SU-DHL-6 (cell line): ENCODE results near the gene CHMP5.
A peak's percentile ranks its signal among the peaks of the same experiment; 100 is the strongest.

Experiments used
- H2AFZ ChIP-seq: fragments of 200-600 bp; sonication (generic); 2 replicates; pipeline ENCODE4 v1.6.1; 2014; ENCODE audit warnings: low read depth, mild to moderate bottlenecking, moderate library complexity, mixed read lengths, antibody characterized with exemption, low read length; ENCODE audit not compliant: severe bottlenecking
- H3F3A ChIP-seq: fragments of 200-600 bp; shearing (Covaris generic); 2 replicates; pipeline ENCODE4 v1.6.0; 2016; ENCODE audit warnings: antibody characterized with exemption, mild to moderate bottlenecking; ENCODE audit not compliant: insufficient read depth
- H3K27ac ChIP-seq: fragments of 200-600 bp; sonication (generic); 2 replicates; pipeline ENCODE4 v1.5.1; 2016; ENCODE audit warnings: low read depth, mild to moderate bottlenecking, low read length, moderate library complexity, mixed read lengths
- H3K27me3 ChIP-seq: fragments of 200-600 bp; sonication (generic), shearing (Covaris generic); 2 replicates; pipeline ENCODE4 v1.6.0; 2014; ENCODE audit warnings: mild to moderate bottlenecking, low read length
- H3K36me3 ChIP-seq: fragments of 200-600 bp; sonication (generic); 2 replicates; pipeline ENCODE4 v1.6.1; 2014; ENCODE audit warnings: mild to moderate bottlenecking, low read length, mixed read lengths
- H3K4me2 ChIP-seq: fragments of 300-600, 200-600 bp; shearing (Covaris generic), sonication (generic); 2 replicates; pipeline ENCODE4 v1.6.0; 2014; ENCODE audit warnings: low read length, low read depth, mild to moderate bottlenecking; ENCODE audit not compliant: poor library complexity, severe bottlenecking
- H3K4me3 ChIP-seq: fragments of 200-600 bp; sonication (generic); 2 replicates; pipeline ENCODE4 v1.5.1; 2014; ENCODE audit warnings: antibody characterized with exemption, low read length, mild to moderate bottlenecking, mixed read lengths; ENCODE audit not compliant: insufficient read depth, poor library complexity, severe bottlenecking
- H3K79me2 ChIP-seq: fragments of 200-600 bp; sonication (generic); 2 replicates; pipeline ENCODE4 v1.6.1; 2014; ENCODE audit warnings: mild to moderate bottlenecking, low read length, moderate library complexity; ENCODE audit not compliant: insufficient read depth
- H3K9ac ChIP-seq: fragments of 200-600 bp; sonication (generic); 2 replicates; pipeline ENCODE4 v1.7.0; 2014; ENCODE audit warnings: mild to moderate bottlenecking, low read length
- H3K9me2 ChIP-seq: fragments of 200-600 bp; sonication (generic); replicated peaks from 2 replicates; pipeline ENCODE4 v1.6.1; 2014; ENCODE audit warnings: low read length; ENCODE audit not compliant: insufficient read depth
- H3K9me3 ChIP-seq: fragments of 200-600 bp; sonication (generic); 2 replicates; pipeline ENCODE4 v1.6.1; 2014; ENCODE audit warnings: low read length, mixed read lengths; ENCODE audit not compliant: insufficient read depth
- H4K20me1 ChIP-seq: fragments of 200-600 bp; sonication (generic); 2 replicates; pipeline ENCODE4 v1.6.1; 2014; ENCODE audit warnings: low read depth, mild to moderate bottlenecking, antibody characterized with exemption, low read length, moderate library complexity, mixed read lengths
- EZH2phosphoT487 ChIP-seq: fragments of 200-600 bp; sonication (generic), shearing (Covaris generic); conservative IDR thresholded peaks from 2 replicates; pipeline ENCODE4 v1.6.1; 2018; ENCODE audit warnings: mild to moderate bottlenecking, antibody characterized with exemption, low read length, moderate library complexity, mixed read lengths
- TF ChIP-seq, protein P1 (sequence below): fragments of 200-600 bp; sonication (generic); IDR thresholded peaks from one replicate; pipeline ENCODE4 v1.5.1; 2017; ENCODE audit warnings: antibody characterized with exemption, mild to moderate bottlenecking, low read length, moderate library complexity; ENCODE audit not compliant: insufficient read depth, poor library complexity, severe bottlenecking

CHMP5 gene

DNA sequence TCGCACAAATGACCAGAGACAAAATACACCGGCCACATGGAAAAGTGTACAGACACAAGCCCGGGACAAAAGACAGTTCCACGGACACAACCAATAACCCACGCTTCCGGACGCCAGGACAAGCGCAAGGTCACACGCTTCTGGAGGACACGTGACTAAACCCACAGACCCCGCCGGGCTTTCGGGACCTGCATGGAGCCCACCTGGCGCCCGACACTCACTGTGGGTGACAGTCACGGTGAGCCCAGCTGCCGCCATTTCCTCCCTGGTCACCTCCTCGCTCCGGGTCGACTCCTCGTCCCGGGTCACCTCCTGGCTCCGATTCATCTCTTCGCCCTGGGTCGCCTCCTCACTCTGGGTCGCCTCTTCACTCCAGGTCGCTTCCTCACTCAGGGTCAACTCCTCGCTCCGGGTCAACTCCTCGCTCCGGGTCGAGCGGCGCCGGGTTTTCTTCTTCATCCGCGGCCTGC is 811 bp upstream of the CHMP5 start:
- Histone ChIP-seq H4K20me1 (no peaks in the 10 kb centered on the region), H3K27ac (peak overlapping the region; percentile 56), H3K4me3 (peak overlapping the region; percentile 80), H3K36me3 (peaks cover 25% of the 10 kb centered on the region), H3K27me3 (no peaks in the 10 kb centered on the region), H3K9ac (peak overlapping the region; percentile 91), H3K9me2 (no peaks in the 10 kb centered on the region), H3K4me2 (peak overlapping the region; percentile 69), H3K79me2 (peaks cover 29% of the 10 kb centered on the region), H3F3A (peaks cover 11% of the 10 kb centered on the region; the same call in 1 of the 2 replicates), H3K9me3 (no peaks in the 10 kb centered on the region), H2AFZ (peak overlapping the region; percentile 81)
- TF ChIP-seq, protein P1, sequence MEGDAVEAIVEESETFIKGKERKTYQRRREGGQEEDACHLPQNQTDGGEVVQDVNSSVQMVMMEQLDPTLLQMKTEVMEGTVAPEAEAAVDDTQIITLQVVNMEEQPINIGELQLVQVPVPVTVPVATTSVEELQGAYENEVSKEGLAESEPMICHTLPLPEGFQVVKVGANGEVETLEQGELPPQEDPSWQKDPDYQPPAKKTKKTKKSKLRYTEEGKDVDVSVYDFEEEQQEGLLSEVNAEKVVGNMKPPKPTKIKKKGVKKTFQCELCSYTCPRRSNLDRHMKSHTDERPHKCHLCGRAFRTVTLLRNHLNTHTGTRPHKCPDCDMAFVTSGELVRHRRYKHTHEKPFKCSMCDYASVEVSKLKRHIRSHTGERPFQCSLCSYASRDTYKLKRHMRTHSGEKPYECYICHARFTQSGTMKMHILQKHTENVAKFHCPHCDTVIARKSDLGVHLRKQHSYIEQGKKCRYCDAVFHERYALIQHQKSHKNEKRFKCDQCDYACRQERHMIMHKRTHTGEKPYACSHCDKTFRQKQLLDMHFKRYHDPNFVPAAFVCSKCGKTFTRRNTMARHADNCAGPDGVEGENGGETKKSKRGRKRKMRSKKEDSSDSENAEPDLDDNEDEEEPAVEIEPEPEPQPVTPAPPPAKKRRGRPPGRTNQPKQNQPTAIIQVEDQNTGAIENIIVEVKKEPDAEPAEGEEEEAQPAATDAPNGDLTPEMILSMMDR = no peak
- no peak for TF ChIP-seq EZH2phosphoT487

GRCh38 chr9:33265211-33265865 is 489 bp downstream of the CHMP5 start:
- peaks cover 20% of the 10 kb centered on the region for H3K36me3 ChIP-seq
- H3K4me2 ChIP-seq = peak overlapping the region; percentile 69
- H4K20me1 ChIP-seq = no peaks in the 10 kb centered on the region
- H3K27me3 ChIP-seq = no peaks in the 10 kb centered on the region
- H3K9ac ChIP-seq = peak overlapping the region; percentile 91
- peaks cover 29% of the 10 kb centered on the region for H3K79me2 ChIP-seq
- TF ChIP-seq, protein P1 = no peak
- TF ChIP-seq EZH2phosphoT487 = no peak
- peaks cover 11% of the 10 kb centered on the region; the same call in 1 of the 2 replicates for H3F3A ChIP-seq
- no peaks in the 10 kb centered on the region for H3K9me2 ChIP-seq
- H3K4me3 ChIP-seq = peak overlapping the region; percentile 80
- peak overlapping the region; percentile 56 for H3K27ac ChIP-seq
- no peak overlapping the region for H2AFZ ChIP-seq
- no peaks in the 10 kb centered on the region for H3K9me3 ChIP-seq

DNA sequence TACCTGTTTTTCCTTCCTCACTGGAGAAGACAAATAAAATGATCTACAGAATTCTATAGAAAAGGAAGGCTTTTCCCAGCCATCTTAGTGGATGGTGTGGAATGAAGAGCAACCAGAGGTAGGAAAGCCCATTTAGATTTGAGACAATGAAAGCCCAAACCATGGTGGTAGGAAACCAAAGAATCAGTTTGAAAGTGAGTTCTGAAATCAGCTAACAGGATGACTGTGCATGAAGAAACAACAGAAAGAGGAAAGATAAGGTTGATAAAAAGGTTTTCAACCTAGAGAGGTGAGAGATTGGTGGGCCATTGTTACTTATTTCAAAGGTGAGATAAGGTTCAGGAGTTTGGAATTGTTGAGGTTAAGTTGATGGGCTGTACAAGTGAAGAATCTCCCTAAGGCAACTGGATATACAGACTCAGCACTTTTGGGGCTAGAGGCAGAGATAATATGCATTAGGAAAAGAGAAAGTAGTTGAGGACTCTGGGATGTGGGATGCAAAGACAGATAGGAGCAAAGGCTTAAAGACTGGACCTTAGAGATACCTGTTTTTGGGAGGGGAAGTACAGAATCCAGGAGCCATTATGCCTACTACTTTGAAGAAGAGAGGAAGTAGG is 2.4 kb downstream of the CHMP5 start:
- Histone ChIP-seq H3K4me3 (no peak overlapping the region), H3K27ac (no peak overlapping the region), H3K9me2 (no peaks in the 10 kb centered on the region), H4K20me1 (no peaks in the 10 kb centered on the region), H3F3A (peaks cover 11% of the 10 kb centered on the region; the same call in 1 of the 2 replicates), H3K9me3 (no peaks in the 10 kb centered on the region), H3K27me3 (no peaks in the 10 kb centered on the region), H3K4me2 (no peak overlapping the region), H3K36me3 (peaks cover 22% of the 10 kb centered on the region; the same call in 1 of the 2 replicates), H2AFZ (no peak overlapping the region), H3K9ac (no peak overlapping the region; the same call in 1 of the 2 replicates), H3K79me2 (peaks cover 24% of the 10 kb centered on the region)
- TF ChIP-seq EZH2phosphoT487 = no peak
- TF ChIP-seq, protein P1 = no peak
